GM13976 (cell line): ENCODE measurements around the gene LRRC8E.

Experiments
- DNase-seq: peaks from one replicate; pipeline ENCODE4 v3.0.0; 2012; ENCODE audit warnings: low spot score
- CTCF ChIP-seq: IDR thresholded peaks from 2 replicates; pipeline ENCODE4 v1.5.1; 2012; ENCODE audit warnings: borderline replicate concordance, mild to moderate bottlenecking; ENCODE audit not compliant: insufficient read depth; ENCODE audit errors: extremely low read depth, missing control alignments, control extremely low read depth
- in situ Hi-C: fragments of 300-500 bp; cut with MboI; formaldehyde crosslinking; loops from one replicate; pipeline ENCODE4 v1.12.0; 2022; ENCODE audit warnings: low sequenced_read_pairs, mixed read lengths, inconsistent platforms; ENCODE audit not compliant: unreplicated experiment

The LRRC8E gene

DNA sequence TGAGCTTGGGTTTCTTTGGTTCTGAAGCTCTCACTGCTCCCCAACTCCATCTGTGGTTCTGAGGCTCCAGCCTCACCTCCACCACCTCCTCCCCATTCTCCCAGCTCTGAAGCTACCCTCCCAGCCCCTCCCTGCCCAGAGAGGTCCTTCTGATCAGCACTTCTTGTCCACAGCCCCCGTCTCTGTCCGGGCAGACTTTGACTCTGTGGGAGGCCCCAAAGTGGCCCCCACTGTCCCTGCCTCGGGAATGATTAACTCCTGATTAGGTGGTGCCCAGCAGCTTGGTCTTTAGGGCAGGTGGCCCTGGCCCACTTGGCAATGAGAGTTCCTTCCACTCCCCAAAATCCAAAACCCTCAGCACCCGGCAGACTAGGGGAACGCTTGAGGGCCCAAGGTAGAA is 43.9 kb upstream of the LRRC8E start:
- TF ChIP-seq CTCF, result no peak
- in situ Hi-C loops, result no loop called here
- DNase-seq, result no peak

DNA sequence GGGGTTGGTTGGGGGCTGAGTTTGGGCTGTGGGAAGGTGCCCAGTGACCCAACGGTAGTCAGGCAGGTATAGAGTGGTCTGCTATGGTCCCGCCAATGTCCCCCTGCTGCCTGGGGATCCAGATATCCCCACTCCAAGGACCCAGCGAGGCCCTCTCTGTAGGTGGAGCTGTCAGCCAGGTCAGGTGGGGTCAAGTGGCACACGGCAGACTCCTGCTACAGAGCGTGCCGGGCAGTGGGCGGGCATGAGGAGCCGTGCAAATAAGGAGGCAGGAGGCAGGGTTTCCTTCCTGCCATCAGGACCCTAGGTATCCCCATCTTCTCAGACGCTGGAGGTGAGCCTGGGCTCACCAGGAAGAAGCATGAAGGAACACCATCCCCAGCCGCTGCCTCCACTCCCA is 43.4 kb upstream of the LRRC8E start:
- TF ChIP-seq CTCF, result no peak

GRCh38 chr19:7845390-7846154 is 42.7 kb upstream of the LRRC8E start:
- TF ChIP-seq CTCF, result no peak
- DNase-seq, result no peak
- in situ Hi-C loops, result no loop called here

More for the DNA sequence above, 43.4 kb upstream of the LRRC8E start:
- in situ Hi-C loops, result no loop called here
- DNase-seq, result no peak

GRCh38 chr19:7846155-7846646 is 42.1 kb upstream of the LRRC8E start:
- no peak for TF ChIP-seq CTCF
- no peak for DNase-seq
- in situ Hi-C loops, result no loop called here

DNA sequence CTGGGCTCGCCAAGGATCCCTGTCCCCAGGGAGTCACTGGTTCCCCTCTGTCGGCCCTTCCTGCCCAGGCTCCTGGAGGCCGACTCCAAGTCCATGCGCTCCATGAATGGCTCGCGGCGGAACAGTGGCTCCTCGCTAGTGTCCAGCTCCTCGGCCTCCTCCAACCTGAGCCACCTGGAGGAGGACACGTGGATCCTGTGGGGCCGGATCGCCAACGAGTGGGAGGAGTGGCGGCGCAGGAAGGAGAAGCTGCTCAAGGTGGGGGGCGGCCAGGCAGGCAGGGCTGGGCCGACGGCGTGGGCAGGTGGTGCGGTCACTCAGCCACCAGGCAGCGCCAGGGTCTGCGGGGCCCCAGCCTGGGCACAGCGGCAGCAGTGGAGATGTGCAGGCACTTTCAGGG is 40.6 kb upstream of the LRRC8E start:
- in situ Hi-C loops, result no loop called here
- no peak for TF ChIP-seq CTCF
- no peak for DNase-seq

GRCh38 chr19:7848779-7849457 is 39.4 kb upstream of the LRRC8E start:
- no peak for TF ChIP-seq CTCF
- DNase-seq, result no peak
- in situ Hi-C loops, result no loop called here
